ENCODE results near the gene DCAF6. TPM values are rescaled to one million over a fixed set of nuclear protein-coding genes. Genes with fewer than 3 reads are reported as not detected.
"Not testable (repeated sequence)": the region's sequence is repeated elsewhere in the genome, so short reads cannot be mapped to it uniquely, and the experiment has no call there.

The DCAF6 gene
- total RNA-seq, result 80.5 TPM

- Histone ChIP-seq H3K4me3 (peak within 1 kb of the TSS; percentile 90 to 93), H3K4me1 (peaks cover 43% of the 10 kb centered on the region), H3K27ac (peak within 1 kb of the TSS; percentile 97), H3K27me3 (no peaks in the 10 kb centered on the region), H3K9me3 (no peaks in the 10 kb centered on the region), H3K36me3 (no peaks in the 10 kb centered on the region)
- intact Hi-C loops (cut with DNase I), result no loop called here
- no peak for TF ChIP-seq CTCF (IDR thresholded peaks at IDR 0.05)
- TF ChIP-seq POLR2AphosphoS5 (IDR thresholded peaks at IDR 0.05; ENCODE audit: insufficient read depth in 1 of 2, low read depth in 1 of 2), result peak; percentile 87 to 90
- TF ChIP-seq POLR2A (IDR thresholded peaks at IDR 0.05), result peak; percentile 44 to 93
- peak; percentile 98 to 99 for DNase-seq (ENCODE audit: extremely low spot score in 2 of 2)
Measured at GRCh38 chr1:167936068-167936929, at the start of gene DCAF6. Gene DCAF6 (plus strand): TSS chr1:167936683. CDS start chr1:167936912, 229 bp downstream.

GRCh38 chr1:167887187-167887586, 49.3 kb upstream of the DCAF6 start:
- H3K27ac ChIP-seq; H3K4me3 ChIP-seq; H3K36me3 ChIP-seq; DNase-seq (ENCODE audit: extremely low spot score in 2 of 2); H3K9me3 ChIP-seq; intact Hi-C loops (cut with DNase I); H3K4me1 ChIP-seq; H3K27me3 ChIP-seq: not testable (repeated sequence)

- intact Hi-C loops (cut with DNase I), result no loop called here
- DNase-seq (ENCODE audit: extremely low spot score in 2 of 2), result no peak
- no peak overlapping the region for H3K4me3 ChIP-seq
- no peaks in the 10 kb centered on the region for H3K4me1 ChIP-seq
- no peaks in the 10 kb centered on the region for H3K36me3 ChIP-seq
- TF ChIP-seq POLR2AphosphoS5 (IDR thresholded peaks at IDR 0.05; ENCODE audit: insufficient read depth in 1 of 2, low read depth in 1 of 2), result no peak
- no peaks in the 10 kb centered on the region for H3K9me3 ChIP-seq
- no peak overlapping the region for H3K27ac ChIP-seq
- H3K27me3 ChIP-seq, result no peaks in the 10 kb centered on the region
Measured at GRCh38 chr1:167890400-167890799, 46.1 kb upstream of the DCAF6 start.

- H3K4me1 ChIP-seq, result no peaks in the 10 kb centered on the region
- H3K36me3 ChIP-seq, result no peaks in the 10 kb centered on the region
- H3K27ac ChIP-seq, result no peak overlapping the region
- no peaks in the 10 kb centered on the region for H3K9me3 ChIP-seq
- TF ChIP-seq POLR2AphosphoS5 (IDR thresholded peaks at IDR 0.05; ENCODE audit: insufficient read depth in 1 of 2, low read depth in 1 of 2) (no peak), POLR2A (IDR thresholded peaks at IDR 0.05) (no peak), CTCF (IDR thresholded peaks at IDR 0.05) (no peak)
- no peak for DNase-seq (ENCODE audit: extremely low spot score in 2 of 2)
- intact Hi-C loops (cut with DNase I), result no loop called here
- no peak overlapping the region for H3K4me3 ChIP-seq
- H3K27me3 ChIP-seq, result no peaks in the 10 kb centered on the region
Measured at GRCh38 chr1:167893798-167894197, 42.7 kb upstream of the DCAF6 start.

- H3K4me3 ChIP-seq, result no peak overlapping the region
- H3K27me3 ChIP-seq, result no peaks in the 10 kb centered on the region
- H3K9me3 ChIP-seq, result no peaks in the 10 kb centered on the region
- no peak for TF ChIP-seq POLR2A (IDR thresholded peaks at IDR 0.05)
- TF ChIP-seq POLR2AphosphoS5 (IDR thresholded peaks at IDR 0.05; ENCODE audit: insufficient read depth in 1 of 2, low read depth in 1 of 2), result no peak
- TF ChIP-seq CTCF (IDR thresholded peaks at IDR 0.05), result no peak
- H3K4me1 ChIP-seq, result no peaks in the 10 kb centered on the region
- no peaks in the 10 kb centered on the region for H3K36me3 ChIP-seq
- H3K27ac ChIP-seq, result no peak overlapping the region
- no peak for DNase-seq (ENCODE audit: extremely low spot score in 2 of 2)
- intact Hi-C loops (cut with DNase I), result no loop called here
Measured at GRCh38 chr1:167898578-167899222, 37.8 kb upstream of the DCAF6 start.

- no peak for DNase-seq (ENCODE audit: extremely low spot score in 2 of 2)
- Histone ChIP-seq H3K27me3 (no peaks in the 10 kb centered on the region), H3K27ac (no peak overlapping the region)
Measured at GRCh38 chr1:167899253-167899681, 37.2 kb upstream of the DCAF6 start.

More at GRCh38 chr1:167899253-167899681, 37.2 kb upstream of the DCAF6 start:
- Histone ChIP-seq H3K4me3 (no peak overlapping the region), H3K36me3 (no peaks in the 10 kb centered on the region), H3K4me1 (no peaks in the 10 kb centered on the region), H3K9me3 (no peaks in the 10 kb centered on the region)
- TF ChIP-seq POLR2AphosphoS5 (IDR thresholded peaks at IDR 0.05; ENCODE audit: insufficient read depth in 1 of 2, low read depth in 1 of 2), result no peak
- no peak for TF ChIP-seq POLR2A (IDR thresholded peaks at IDR 0.05)
- no peak for TF ChIP-seq CTCF (IDR thresholded peaks at IDR 0.05)
- intact Hi-C loops (cut with DNase I), result no loop called here

All from vagina (tissue), 2 donors.